ENCODE data around the gene ADCYAP1. TPM values are rescaled to one million over a fixed set of nuclear protein-coding genes. Genes with fewer than 3 reads are reported as not detected.

Gene ADCYAP1
- total RNA-seq, 1 experiment from 2014 or later, result not detected

DNA sequence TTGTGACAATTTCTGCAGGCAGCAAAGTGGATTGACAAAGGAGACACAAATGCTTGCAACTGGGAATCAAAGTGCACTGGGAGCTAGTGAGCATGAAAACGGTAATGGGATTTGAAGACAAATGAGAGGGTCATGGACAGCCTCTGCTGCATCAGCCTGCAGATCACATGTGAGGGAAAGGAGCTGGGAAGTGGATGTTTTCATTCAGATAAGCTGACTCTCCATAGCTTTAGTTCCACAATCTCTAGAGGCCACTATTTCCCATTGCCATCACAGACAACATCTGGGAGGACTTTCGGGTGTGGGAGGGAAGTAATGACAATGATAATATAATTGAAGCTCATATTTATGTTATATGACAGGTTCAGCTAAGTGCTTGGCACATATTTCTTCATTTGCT lies 28.4 kb downstream of the ADCYAP1 start:
- Histone ChIP-seq H3K4me3 (ENCODE audit: low read depth, low read length) (no peak overlapping the region), H3K4me1 (no peaks in the 10 kb centered on the region), H3K9me3 (no peaks in the 10 kb centered on the region), H3K36me3 (ENCODE audit: control insufficient read depth, insufficient read depth, low read length) (no peaks in the 10 kb centered on the region), H3K27me3 (replicated peaks; ENCODE audit: control insufficient read depth, insufficient read depth, low read length) (no peaks in the 10 kb centered on the region)
- BruUV-seq (replicated peaks), result no TSS peak
- H3K27me3 Mint-ChIP-seq (ENCODE audit: insufficient read depth, unreplicated experiment), result peaks cover 4% of the 10 kb centered on the region
- intact Hi-C loops (cut with micrococcal nuclease; ENCODE audit: unreplicated experiment), result no loop called here
- POLR2A ChIA-PET, result no interaction called here
- no peaks in the 10 kb centered on the region for H3K9me3 Mint-ChIP-seq (ENCODE audit: unreplicated experiment)
- no peaks in the 10 kb centered on the region for H3K4me1 Mint-ChIP-seq (ENCODE audit: low read depth, unreplicated experiment)
- H3K4me3 Mint-ChIP-seq (ENCODE audit: unreplicated experiment), result no peak overlapping the region
- TF ChIP-seq, protein P1, sequence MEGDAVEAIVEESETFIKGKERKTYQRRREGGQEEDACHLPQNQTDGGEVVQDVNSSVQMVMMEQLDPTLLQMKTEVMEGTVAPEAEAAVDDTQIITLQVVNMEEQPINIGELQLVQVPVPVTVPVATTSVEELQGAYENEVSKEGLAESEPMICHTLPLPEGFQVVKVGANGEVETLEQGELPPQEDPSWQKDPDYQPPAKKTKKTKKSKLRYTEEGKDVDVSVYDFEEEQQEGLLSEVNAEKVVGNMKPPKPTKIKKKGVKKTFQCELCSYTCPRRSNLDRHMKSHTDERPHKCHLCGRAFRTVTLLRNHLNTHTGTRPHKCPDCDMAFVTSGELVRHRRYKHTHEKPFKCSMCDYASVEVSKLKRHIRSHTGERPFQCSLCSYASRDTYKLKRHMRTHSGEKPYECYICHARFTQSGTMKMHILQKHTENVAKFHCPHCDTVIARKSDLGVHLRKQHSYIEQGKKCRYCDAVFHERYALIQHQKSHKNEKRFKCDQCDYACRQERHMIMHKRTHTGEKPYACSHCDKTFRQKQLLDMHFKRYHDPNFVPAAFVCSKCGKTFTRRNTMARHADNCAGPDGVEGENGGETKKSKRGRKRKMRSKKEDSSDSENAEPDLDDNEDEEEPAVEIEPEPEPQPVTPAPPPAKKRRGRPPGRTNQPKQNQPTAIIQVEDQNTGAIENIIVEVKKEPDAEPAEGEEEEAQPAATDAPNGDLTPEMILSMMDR (IDR thresholded peaks at IDR 0.05; ENCODE audit: insufficient read depth in 1 of 2, low read depth in 1 of 2, low read length in 1 of 2, severe bottlenecking in 1 of 2, unreplicated experiment in 1 of 2), result no peak
- no peak for DNase-seq
- no peaks in the 10 kb centered on the region for H3K36me3 Mint-ChIP-seq (ENCODE audit: insufficient read depth, unreplicated experiment)
- CTCF ChIA-PET, result no interaction called here
- no peak overlapping the region for H3K27ac Mint-ChIP-seq (ENCODE audit: unreplicated experiment)

DNA sequence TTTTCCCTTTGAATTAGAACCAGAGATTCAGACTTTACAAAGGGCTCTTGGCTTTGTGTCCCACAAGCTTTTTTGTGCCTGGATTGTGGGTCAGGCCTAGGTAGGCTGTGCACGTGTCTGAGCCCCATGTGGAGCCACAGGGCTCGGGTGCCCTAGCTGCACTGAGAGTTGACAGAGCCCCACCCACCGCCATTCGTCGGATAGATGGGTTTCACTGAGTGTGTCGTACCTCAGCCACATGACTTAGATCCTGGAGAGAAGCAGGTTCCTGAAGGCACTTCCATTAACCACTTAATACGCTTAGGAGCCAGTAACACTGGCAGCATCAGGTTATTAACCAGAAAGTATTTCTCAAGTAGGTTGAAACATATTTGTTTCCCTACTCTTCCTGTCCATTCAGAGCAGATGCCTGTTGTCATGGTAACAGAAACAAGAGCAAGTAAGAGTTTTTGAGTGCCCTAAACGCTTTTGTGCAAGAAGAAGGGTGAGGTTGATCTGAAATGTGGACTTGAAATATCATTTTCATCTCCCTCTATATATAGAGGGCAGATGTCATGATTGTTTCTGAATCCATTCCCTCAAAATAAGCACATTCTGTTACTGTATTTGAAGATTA lies 30.0 kb downstream of the ADCYAP1 start:
- no peaks in the 10 kb centered on the region for H3K9me3 Mint-ChIP-seq (ENCODE audit: unreplicated experiment)
- TF ChIP-seq, protein P1 (IDR thresholded peaks at IDR 0.05; ENCODE audit: insufficient read depth in 1 of 2, low read depth in 1 of 2, low read length in 1 of 2, severe bottlenecking in 1 of 2, unreplicated experiment in 1 of 2), result no peak
- no peak overlapping the region for H3K4me3 Mint-ChIP-seq (ENCODE audit: unreplicated experiment)
- no peaks in the 10 kb centered on the region for H3K27me3 ChIP-seq (replicated peaks; ENCODE audit: control insufficient read depth, insufficient read depth, low read length)
- H3K36me3 ChIP-seq (ENCODE audit: control insufficient read depth, insufficient read depth, low read length), result no peaks in the 10 kb centered on the region
- no TSS peak for BruUV-seq (replicated peaks)
- peaks cover 4% of the 10 kb centered on the region for H3K27me3 Mint-ChIP-seq (ENCODE audit: insufficient read depth, unreplicated experiment)
- no peak overlapping the region for H3K27ac Mint-ChIP-seq (ENCODE audit: unreplicated experiment)
- CTCF ChIA-PET, result no interaction called here
- POLR2A ChIA-PET, result no interaction called here
- H3K4me1 ChIP-seq, result peaks cover 8% of the 10 kb centered on the region; the same call in 1 of the 2 replicates
- no peak overlapping the region for H3K4me3 ChIP-seq (ENCODE audit: low read depth, low read length)
- intact Hi-C loops (cut with micrococcal nuclease; ENCODE audit: unreplicated experiment), result no loop called here
- H3K36me3 Mint-ChIP-seq (ENCODE audit: insufficient read depth, unreplicated experiment), result no peaks in the 10 kb centered on the region
- no peaks in the 10 kb centered on the region for H3K9me3 ChIP-seq
- no peak for DNase-seq
- H3K4me1 Mint-ChIP-seq (ENCODE audit: low read depth, unreplicated experiment), result peaks cover 5% of the 10 kb centered on the region

DNA sequence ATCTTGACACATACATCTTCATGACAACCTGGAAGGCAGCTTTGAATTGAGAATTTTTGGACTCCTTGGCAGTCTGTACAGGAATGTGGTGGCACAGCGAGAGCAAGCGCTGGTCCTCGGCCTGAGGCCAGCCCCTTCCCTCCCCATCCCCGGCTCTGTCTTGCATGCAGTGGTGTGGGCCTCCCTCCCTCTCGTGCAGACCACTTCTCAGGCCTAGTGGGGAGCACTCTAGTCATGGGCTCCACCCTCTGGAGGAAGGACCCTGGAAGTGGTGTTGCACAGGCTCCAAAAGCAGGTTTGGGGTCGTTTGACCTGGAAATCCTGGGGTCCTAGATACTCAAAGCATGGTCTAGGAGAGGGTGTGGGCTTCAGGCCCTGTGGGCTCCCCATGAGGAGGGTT lies 32.3 kb downstream of the ADCYAP1 start:
- intact Hi-C loops (cut with micrococcal nuclease; ENCODE audit: unreplicated experiment), result no loop called here
- H3K27me3 Mint-ChIP-seq (ENCODE audit: insufficient read depth, unreplicated experiment), result peaks cover 4% of the 10 kb centered on the region
- DNase-seq, result no peak
- BruUV-seq (replicated peaks), result no TSS peak
- Histone ChIP-seq H3K4me3 (ENCODE audit: low read depth, low read length) (no peak overlapping the region), H3K27me3 (replicated peaks; ENCODE audit: control insufficient read depth, insufficient read depth, low read length) (no peaks in the 10 kb centered on the region), H3K9me3 (no peaks in the 10 kb centered on the region), H3K4me1 (peaks cover 8% of the 10 kb centered on the region; the same call in 1 of the 2 replicates), H3K36me3 (ENCODE audit: control insufficient read depth, insufficient read depth, low read length) (no peaks in the 10 kb centered on the region)
- ChIA-PET CTCF (no interaction called here), POLR2A (no interaction called here)
- no peaks in the 10 kb centered on the region for H3K36me3 Mint-ChIP-seq (ENCODE audit: insufficient read depth, unreplicated experiment)
- TF ChIP-seq, protein P1 (IDR thresholded peaks at IDR 0.05; ENCODE audit: insufficient read depth in 1 of 2, low read depth in 1 of 2, low read length in 1 of 2, severe bottlenecking in 1 of 2, unreplicated experiment in 1 of 2), result no peak
- peaks cover 7% of the 10 kb centered on the region for H3K4me1 Mint-ChIP-seq (ENCODE audit: low read depth, unreplicated experiment)
- H3K9me3 Mint-ChIP-seq (ENCODE audit: unreplicated experiment), result no peaks in the 10 kb centered on the region
- no peak overlapping the region for H3K4me3 Mint-ChIP-seq (ENCODE audit: unreplicated experiment)
- H3K27ac Mint-ChIP-seq (ENCODE audit: unreplicated experiment), result no peak overlapping the region

All from Caco-2 (cell line).